Measurements from ENCODE around the gene NYNRIN. TPM values are rescaled to one million over a fixed set of nuclear protein-coding genes. Genes with fewer than 3 reads are reported as not detected.
A peak's percentile ranks its signal among the peaks of the same experiment; 100 is the strongest.

NYNRIN gene
- total and polyA plus RNA-seq, 12 donors, result 3.6 to 9.0 (median 6.4) TPM

DNA sequence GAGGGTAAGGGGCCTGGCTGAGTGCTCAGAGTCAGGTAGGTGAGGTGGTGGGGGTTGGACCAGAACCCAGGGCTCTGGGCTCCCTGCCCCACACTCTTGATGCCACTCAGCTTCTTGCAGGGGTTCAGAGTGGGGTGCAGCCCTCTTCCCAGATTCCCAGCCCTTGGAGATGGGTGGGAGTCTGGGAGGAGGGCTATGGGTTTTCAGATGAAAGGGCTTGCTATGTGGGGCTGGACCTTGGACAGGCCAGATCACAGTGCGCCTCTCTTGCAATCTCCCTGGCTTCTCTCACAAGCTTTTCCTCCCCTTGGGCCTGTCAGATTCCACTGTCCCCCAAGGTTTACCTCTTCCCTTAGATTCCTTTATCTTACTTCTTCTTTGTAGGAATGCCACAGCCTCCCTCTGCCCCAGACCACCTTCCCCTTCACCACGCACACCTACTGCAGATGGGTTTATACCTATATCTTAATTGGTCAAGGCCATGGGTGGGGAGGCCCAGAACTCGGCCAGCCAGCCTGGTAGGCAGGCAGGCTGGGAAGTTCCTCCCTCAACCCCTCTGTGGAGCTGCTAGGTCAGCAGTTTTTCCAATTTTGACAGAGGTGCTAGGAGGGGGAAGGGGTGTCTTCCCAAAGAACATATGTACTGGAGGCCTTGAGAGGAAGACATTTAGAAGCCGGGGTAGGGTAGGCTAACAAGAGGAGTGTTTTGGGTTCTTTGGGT is 1.4 kb downstream of the NYNRIN start:
- H3K4me3 ChIP-seq, result peak overlapping the region; percentile 49 to 83 (median 74)
- 57 to 62% methylated on average over 4 of the region's 4 CpGs for WGBS, 2 donors
- peak overlapping the region; percentile 67 to 90 (median 86) for H3K27ac ChIP-seq
- TF ChIP-seq, protein P1, sequence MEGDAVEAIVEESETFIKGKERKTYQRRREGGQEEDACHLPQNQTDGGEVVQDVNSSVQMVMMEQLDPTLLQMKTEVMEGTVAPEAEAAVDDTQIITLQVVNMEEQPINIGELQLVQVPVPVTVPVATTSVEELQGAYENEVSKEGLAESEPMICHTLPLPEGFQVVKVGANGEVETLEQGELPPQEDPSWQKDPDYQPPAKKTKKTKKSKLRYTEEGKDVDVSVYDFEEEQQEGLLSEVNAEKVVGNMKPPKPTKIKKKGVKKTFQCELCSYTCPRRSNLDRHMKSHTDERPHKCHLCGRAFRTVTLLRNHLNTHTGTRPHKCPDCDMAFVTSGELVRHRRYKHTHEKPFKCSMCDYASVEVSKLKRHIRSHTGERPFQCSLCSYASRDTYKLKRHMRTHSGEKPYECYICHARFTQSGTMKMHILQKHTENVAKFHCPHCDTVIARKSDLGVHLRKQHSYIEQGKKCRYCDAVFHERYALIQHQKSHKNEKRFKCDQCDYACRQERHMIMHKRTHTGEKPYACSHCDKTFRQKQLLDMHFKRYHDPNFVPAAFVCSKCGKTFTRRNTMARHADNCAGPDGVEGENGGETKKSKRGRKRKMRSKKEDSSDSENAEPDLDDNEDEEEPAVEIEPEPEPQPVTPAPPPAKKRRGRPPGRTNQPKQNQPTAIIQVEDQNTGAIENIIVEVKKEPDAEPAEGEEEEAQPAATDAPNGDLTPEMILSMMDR (IDR thresholded peaks at IDR 0.05), result no peak
- H3K36me3 ChIP-seq, result peaks cover 0 to 6% (median 0%) of the 10 kb centered on the region in 9 donors
- DNase-seq (no peak), ATAC-seq (no peak)
- H3K27me3 ChIP-seq, result no peaks in the 10 kb centered on the region
- H3K9me3 ChIP-seq, result no peaks in the 10 kb centered on the region
- H3K4me1 ChIP-seq, result peaks cover 14 to 73% (median 58%) of the 10 kb centered on the region in 9 donors
- intact Hi-C loops (cut with DNase I), result loop anchor here in 5 of 10 donors (2.0 kb wide), 2 partner anchors 29 to 33 kb away; partner anchors contain the start of genes CBLN3 (in 1 of the 5) and KHNYN (in 1 of the 5)

DNA sequence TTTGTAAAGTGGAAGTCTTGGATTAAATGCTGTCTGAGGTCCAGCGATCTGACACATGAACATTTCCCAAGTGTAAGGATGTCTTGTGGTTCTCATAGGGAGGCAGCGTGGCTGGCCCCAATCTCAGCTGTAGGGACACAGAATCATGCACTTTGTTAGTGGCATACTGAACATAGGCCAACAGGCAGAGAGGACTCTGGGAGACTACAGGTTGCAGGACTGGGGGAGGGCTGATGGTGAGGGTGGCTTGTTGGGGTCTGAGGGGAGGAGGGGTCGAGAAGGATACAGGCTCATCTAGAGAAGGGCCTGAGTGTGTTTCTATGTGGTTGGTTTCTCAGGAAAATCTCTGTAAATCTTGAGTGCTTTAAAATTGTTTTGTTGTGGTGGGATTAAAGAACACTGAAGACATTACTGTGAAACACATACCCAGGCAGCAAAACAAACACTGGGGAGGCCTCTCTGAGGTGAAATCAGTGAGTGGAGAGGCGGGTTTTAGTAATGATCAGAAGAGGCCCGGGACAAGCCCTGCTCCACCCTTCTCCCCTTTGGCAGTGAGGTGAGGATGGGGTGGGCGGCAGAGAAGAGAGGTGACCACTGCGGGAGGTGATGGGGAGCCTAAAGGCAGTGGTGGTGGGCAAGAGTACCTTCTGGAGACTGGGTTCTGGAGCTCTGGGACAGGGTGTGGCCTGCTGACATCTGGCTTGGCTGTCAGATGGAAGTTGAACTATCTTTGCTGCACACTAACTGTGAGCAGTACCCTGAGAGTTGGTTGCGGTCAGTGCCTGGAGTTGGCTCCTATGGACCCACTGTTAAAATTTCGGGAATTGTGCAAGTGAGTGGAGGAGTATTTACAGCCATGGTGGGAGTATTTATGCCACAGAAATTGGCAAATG is 3.3 kb downstream of the NYNRIN start:
- intact Hi-C loops (cut with DNase I), result loop anchor here in 1 of 10 donors (2.0 kb wide), 1 partner anchor 35 kb away; no protein-coding TSS in a partner anchor

DNA sequence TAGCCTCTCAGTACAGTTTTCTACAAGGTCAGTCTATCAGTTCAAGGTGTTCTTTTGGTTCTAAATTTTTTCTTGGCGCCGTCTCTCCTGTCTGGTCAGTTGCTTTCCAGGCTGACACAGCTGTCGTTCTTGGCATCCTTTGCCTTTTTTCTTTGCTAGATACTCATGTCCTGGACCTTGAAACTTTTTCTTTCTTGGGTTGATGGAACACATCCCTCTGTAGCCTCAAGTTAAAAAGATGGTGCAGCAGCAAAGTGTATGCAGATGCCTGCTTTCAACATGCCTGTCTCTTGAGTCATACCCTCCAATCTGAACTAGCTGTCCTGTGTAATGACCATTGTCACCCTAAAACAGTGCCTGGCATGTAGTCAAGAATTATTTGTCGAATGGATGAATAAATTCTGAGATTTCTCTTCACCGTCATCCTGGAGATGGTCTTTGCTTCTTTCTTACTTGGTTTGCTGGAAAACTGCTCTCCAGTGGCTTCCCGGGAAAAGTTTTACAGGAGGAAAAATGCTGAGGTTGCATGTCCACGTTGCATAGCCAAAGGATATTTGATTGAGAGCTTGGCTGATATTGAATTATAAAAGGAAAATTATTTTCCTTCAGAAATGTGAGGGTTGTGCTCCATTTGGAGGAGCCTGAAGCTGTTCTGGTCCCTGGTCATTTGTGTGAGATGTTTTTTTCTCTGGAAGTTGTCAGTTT is 4.6 kb downstream of the NYNRIN start:
- ATAC-seq (peak in 3 of 8 donors; percentile 14 to 38 (median 26)), DNase-seq (peak in 1 of 2 donors; percentile 37)
- H3K36me3 ChIP-seq, result peaks cover 0 to 24% (median 3%) of the 10 kb centered on the region in 9 donors
- H3K27me3 ChIP-seq, result no peaks in the 10 kb centered on the region
- 40 to 49% methylated on average over 7 of the region's 7 CpGs for WGBS, 2 donors
- peaks cover 11 to 62% (median 50%) of the 10 kb centered on the region in 9 donors for H3K4me1 ChIP-seq
- no peaks in the 10 kb centered on the region for H3K9me3 ChIP-seq
- TF ChIP-seq, protein P1 (IDR thresholded peaks at IDR 0.05), result no peak
- peak overlapping the region in 6 of 10 donors; percentile 4 to 60 (median 15) for H3K27ac ChIP-seq
- H3K4me3 ChIP-seq, result peak overlapping the region in 1 of 10 donors; percentile 16
- intact Hi-C loops (cut with DNase I), result no loop called here

More for the DNA sequence above, 3.3 kb downstream of the NYNRIN start:
- peak overlapping the region in 5 of 10 donors; percentile 5 to 60 (median 28) for H3K27ac ChIP-seq
- peak overlapping the region in 1 of 10 donors; percentile 78 for H3K4me3 ChIP-seq
- TF ChIP-seq, protein P1 (IDR thresholded peaks at IDR 0.05), result no peak
- ATAC-seq (no peak), DNase-seq (no peak)
- H3K4me1 ChIP-seq, result peaks cover 14 to 74% (median 58%) of the 10 kb centered on the region in 9 donors
- no peaks in the 10 kb centered on the region for H3K27me3 ChIP-seq
- no peaks in the 10 kb centered on the region for H3K9me3 ChIP-seq
- peaks cover 0 to 16% (median 0%) of the 10 kb centered on the region in 9 donors for H3K36me3 ChIP-seq
- WGBS, 2 donors, result 58 to 60% methylated on average over 9 of the region's 9 CpGs

Measured in heart right ventricle (tissue), 16 donors.